Measurements from ENCODE around the gene PIWIL1. TPM values are rescaled to one million over a fixed set of nuclear protein-coding genes. Genes with fewer than 3 reads are reported as not detected.

Gene PIWIL1
- total RNA-seq, 4 donors from 2014 or later = 0.62 TPM; not detected in 3

GRCh38 chr12:130299574-130299973 is 38.1 kb upstream of the PIWIL1 start:
- Histone ChIP-seq H3K9me3 (no peaks in the 10 kb centered on the region), H3K27me3 (no peaks in the 10 kb centered on the region), H3K4me3 (no peak overlapping the region), H3K36me3 (no peaks in the 10 kb centered on the region), H3K27ac (no peak overlapping the region), H3K4me1 (no peaks in the 10 kb centered on the region)
- TF ChIP-seq CTCF (IDR thresholded peaks at IDR 0.05) (no peak), POLR2A (IDR thresholded peaks at IDR 0.05) (no peak)
- DNase-seq = no peak
- intact Hi-C loops (cut with DNase I; ENCODE audit: low total_unique reads) = no loop called here

- H3K36me3 ChIP-seq = no peaks in the 10 kb centered on the region
- intact Hi-C loops (cut with DNase I; ENCODE audit: low total_unique reads) = no loop called here
- no peaks in the 10 kb centered on the region for H3K9me3 ChIP-seq
- H3K27ac ChIP-seq = no peak overlapping the region
- H3K4me1 ChIP-seq = no peaks in the 10 kb centered on the region
- H3K27me3 ChIP-seq = no peaks in the 10 kb centered on the region
- no peak overlapping the region for H3K4me3 ChIP-seq
- DNase-seq = no peak
- TF ChIP-seq CTCF (IDR thresholded peaks at IDR 0.05) (no peak), POLR2A (IDR thresholded peaks at IDR 0.05) (no peak)
These were observed 37.6 kb upstream of the PIWIL1 start for GRCh38 chr12:130300090-130300489.

GRCh38 chr12:130300737-130301535 is 36.8 kb upstream of the PIWIL1 start:
- TF ChIP-seq POLR2A (IDR thresholded peaks at IDR 0.05) = no peak
- no peak for TF ChIP-seq CTCF (IDR thresholded peaks at IDR 0.05)
- no peaks in the 10 kb centered on the region for H3K27me3 ChIP-seq
- H3K27ac ChIP-seq = no peak overlapping the region
- DNase-seq = no peak
- H3K9me3 ChIP-seq = no peaks in the 10 kb centered on the region
- intact Hi-C loops (cut with DNase I; ENCODE audit: low total_unique reads) = no loop called here
- no peak overlapping the region for H3K4me3 ChIP-seq
- no peaks in the 10 kb centered on the region for H3K4me1 ChIP-seq
- H3K36me3 ChIP-seq = no peaks in the 10 kb centered on the region

- no peak overlapping the region for H3K4me3 ChIP-seq
- DNase-seq = no peak
- TF ChIP-seq POLR2A (IDR thresholded peaks at IDR 0.05) (no peak), CTCF (IDR thresholded peaks at IDR 0.05) (no peak)
- intact Hi-C loops (cut with DNase I; ENCODE audit: low total_unique reads) = no loop called here
- H3K27ac ChIP-seq = no peak overlapping the region
- H3K27me3 ChIP-seq = no peaks in the 10 kb centered on the region
- no peaks in the 10 kb centered on the region for H3K9me3 ChIP-seq
- no peaks in the 10 kb centered on the region for H3K4me1 ChIP-seq
- H3K36me3 ChIP-seq = no peaks in the 10 kb centered on the region
These were observed 36.1 kb upstream of the PIWIL1 start for GRCh38 chr12:130301559-130301958.

- no peak for DNase-seq
- Histone ChIP-seq H3K27me3 (no peaks in the 10 kb centered on the region), H3K4me1 (no peaks in the 10 kb centered on the region), H3K27ac (no peak overlapping the region), H3K4me3 (no peak overlapping the region), H3K9me3 (no peaks in the 10 kb centered on the region), H3K36me3 (no peaks in the 10 kb centered on the region)
- intact Hi-C loops (cut with DNase I; ENCODE audit: low total_unique reads) = no loop called here
- TF ChIP-seq CTCF (IDR thresholded peaks at IDR 0.05) (no peak), POLR2A (IDR thresholded peaks at IDR 0.05) (no peak)
These were observed 33.9 kb upstream of the PIWIL1 start for GRCh38 chr12:130303781-130304180.
